ENCODE data around the gene EDA.

Gene EDA

GRCh38 chrX:70041993-70042392 lies 426.1 kb downstream of the EDA start:
- TF ChIP-seq CTCF (IDR thresholded peaks at IDR 0.05; ENCODE audit: control extremely low read depth, extremely low read depth, low read depth, missing control alignments) = no peak
- ChIA-PET CTCF (no interaction called here), POLR2A (no interaction called here)
- DNase-seq (ENCODE audit: extremely low spot score) = no peak

GRCh38 chrX:70042399-70043371 lies 426.8 kb downstream of the EDA start:
- CTCF ChIA-PET = no interaction called here
- no peak for TF ChIP-seq CTCF (IDR thresholded peaks at IDR 0.05; ENCODE audit: control extremely low read depth, extremely low read depth, low read depth, missing control alignments)

GRCh38 chrX:70043685-70044084 lies 427.8 kb downstream of the EDA start:
- ChIA-PET CTCF (no interaction called here), POLR2A (no interaction called here)
- TF ChIP-seq CTCF (IDR thresholded peaks at IDR 0.05; ENCODE audit: control extremely low read depth, extremely low read depth, low read depth, missing control alignments) = no peak

More at GRCh38 chrX:70042399-70043371, 426.8 kb downstream of the EDA start:
- DNase-seq (ENCODE audit: extremely low spot score) = no peak
- POLR2A ChIA-PET = no interaction called here

GRCh38 chrX:70044541-70045245 lies 428.8 kb downstream of the EDA start:
- CTCF ChIA-PET = no interaction called here
- no peak for DNase-seq (ENCODE audit: extremely low spot score)

More at GRCh38 chrX:70043685-70044084, 427.8 kb downstream of the EDA start:
- DNase-seq (ENCODE audit: extremely low spot score) = no peak

GRCh38 chrX:70046978-70047377 lies 431.1 kb downstream of the EDA start:
- ChIA-PET CTCF (no interaction called here), POLR2A (no interaction called here)
- DNase-seq (ENCODE audit: extremely low spot score) = no peak
- TF ChIP-seq CTCF (IDR thresholded peaks at IDR 0.05; ENCODE audit: control extremely low read depth, extremely low read depth, low read depth, missing control alignments) = no peak

More at GRCh38 chrX:70044541-70045245, 428.8 kb downstream of the EDA start:
- no peak for TF ChIP-seq CTCF (IDR thresholded peaks at IDR 0.05; ENCODE audit: control extremely low read depth, extremely low read depth, low read depth, missing control alignments)
- POLR2A ChIA-PET = no interaction called here

GRCh38 chrX:70049406-70049805 lies 433.5 kb downstream of the EDA start:
- POLR2A ChIA-PET = no interaction called here
- no peak for TF ChIP-seq CTCF (IDR thresholded peaks at IDR 0.05; ENCODE audit: control extremely low read depth, extremely low read depth, low read depth, missing control alignments)
- no peak for DNase-seq (ENCODE audit: extremely low spot score)
- CTCF ChIA-PET = no interaction called here

All from GM10248 (cell line).